ENCODE data around the gene PRSS27.
A peak's percentile ranks its signal among the peaks of the same experiment; 100 is the strongest.
"Not testable (repeated sequence)": the region's sequence is repeated elsewhere in the genome, so short reads cannot be mapped to it uniquely, and the experiment has no call there.

Gene PRSS27

GRCh38 chr16:2721634-2722173 is 1.7 kb upstream of the PRSS27 start:
- peak overlapping the region; percentile 27 for H2BK5ac ChIP-seq (ENCODE audit: low read depth, low read length, poor library complexity)
- not testable (repeated sequence) for H3K36me3 ChIP-seq (ENCODE audit: control insufficient read depth in 1 of 2, insufficient read depth in 2 of 2, low read length in 2 of 2); H3K27ac ChIP-seq (ENCODE audit: low read depth, low read length); H3K14ac ChIP-seq (ENCODE audit: low read length); H2AK5ac ChIP-seq (ENCODE audit: low read length); H3K4ac ChIP-seq (ENCODE audit: low read depth, low read length); H4K91ac ChIP-seq (ENCODE audit: low read depth, low read length); H3K18ac ChIP-seq (ENCODE audit: low read length); H3K79me2 ChIP-seq (ENCODE audit: control insufficient read depth, insufficient read depth, low read length, poor library complexity); H3K9me3 ChIP-seq (ENCODE audit: insufficient read depth, low read depth, low read length); H3K9ac ChIP-seq (ENCODE audit: low read length); H2BK12ac ChIP-seq (ENCODE audit: low read length); H4K12ac ChIP-seq (ENCODE audit: low read depth, low read length); H3K27me3 ChIP-seq (ENCODE audit: insufficient read depth, low read length); H2BK120ac ChIP-seq (ENCODE audit: insufficient read depth, low read length, poor library complexity); H3K79me1 ChIP-seq (ENCODE audit: low read length); H2AFZ ChIP-seq (ENCODE audit: insufficient read depth, low read length, poor library complexity); H3K23ac ChIP-seq (ENCODE audit: low read length)
- peak overlapping the region; percentile 29 for H4K8ac ChIP-seq (ENCODE audit: low read depth, low read length)
- peaks cover 11% of the 10 kb centered on the region in 2 experiments for H3K4me1 ChIP-seq (ENCODE audit: control insufficient read depth in 1 of 2, insufficient read depth in 2 of 2, low read length in 2 of 2)
- H3K4me3 ChIP-seq (ENCODE audit: low read depth, low read length) = peak overlapping the region; percentile 71
- DNase-seq = peak in 1 of 2 donors; percentile 7
- H3K4me2 ChIP-seq (ENCODE audit: low read length) = peak overlapping the region; percentile 26
- no CpG with 5 or more reads among the region's 14 CpGs for WGBS (ENCODE audit: extremely low coverage, insufficient coverage, insufficient read length)

- Histone ChIP-seq H2BK120ac (ENCODE audit: insufficient read depth, low read length, poor library complexity) (peak overlapping the region; percentile 60), H2AK5ac (ENCODE audit: low read length) (no peak overlapping the region), H3K27ac (ENCODE audit: low read depth, low read length) (peak overlapping the region; percentile 60), H3K79me1 (ENCODE audit: low read length) (no peaks in the 10 kb centered on the region), H2AFZ (ENCODE audit: insufficient read depth, low read length, poor library complexity) (peak overlapping the region; percentile 94), H4K8ac (ENCODE audit: low read depth, low read length) (peak overlapping the region; percentile 93), H3K4me3 (ENCODE audit: low read depth, low read length) (peak overlapping the region; percentile 71), H3K36me3 (ENCODE audit: control insufficient read depth in 1 of 2, insufficient read depth in 2 of 2, low read length in 2 of 2) (no peaks in the 10 kb centered on the region), H3K4ac (ENCODE audit: low read depth, low read length) (peak overlapping the region; percentile 21), H3K4me1 (ENCODE audit: control insufficient read depth in 1 of 2, insufficient read depth in 2 of 2, low read length in 2 of 2) (peaks cover 11% of the 10 kb centered on the region in 2 experiments), H3K79me2 (ENCODE audit: control insufficient read depth, insufficient read depth, low read length, poor library complexity) (peaks cover 2% of the 10 kb centered on the region), H3K18ac (ENCODE audit: low read length) (peak overlapping the region; percentile 84), H2BK12ac (ENCODE audit: low read length) (no peak overlapping the region), H4K12ac (ENCODE audit: low read depth, low read length) (peak overlapping the region; percentile 91), H4K91ac (ENCODE audit: low read depth, low read length) (peak overlapping the region; percentile 82), H3K27me3 (ENCODE audit: insufficient read depth, low read length) (no peaks in the 10 kb centered on the region), H3K9me3 (ENCODE audit: insufficient read depth, low read depth, low read length) (no peaks in the 10 kb centered on the region), H3K23ac (ENCODE audit: low read length) (no peak overlapping the region), H3K4me2 (ENCODE audit: low read length) (peak overlapping the region; percentile 84), H3K9ac (ENCODE audit: low read length) (peak overlapping the region; percentile 10), H2BK5ac (ENCODE audit: low read depth, low read length, poor library complexity) (peak overlapping the region; percentile 67), H3K14ac (ENCODE audit: low read length) (peak overlapping the region; percentile 64)
- WGBS (ENCODE audit: extremely low coverage, insufficient coverage, insufficient read length) = no CpG with 5 or more reads among the region's 99 CpGs
- DNase-seq = peak; percentile 68 to 77
Observed at GRCh38 chr16:2720719-2721633, 952 bp upstream of the PRSS27 start.

GRCh38 chr16:2719328-2720063 is 528 bp downstream of the PRSS27 start:
- Histone ChIP-seq H3K36me3 (ENCODE audit: control insufficient read depth in 1 of 2, insufficient read depth in 2 of 2, low read length in 2 of 2) (no peaks in the 10 kb centered on the region), H4K8ac (ENCODE audit: low read depth, low read length) (peak overlapping the region; percentile 30), H2BK12ac (ENCODE audit: low read length) (no peak overlapping the region), H3K14ac (ENCODE audit: low read length) (no peak overlapping the region), H3K9me3 (ENCODE audit: insufficient read depth, low read depth, low read length) (no peaks in the 10 kb centered on the region), H4K12ac (ENCODE audit: low read depth, low read length) (no peak overlapping the region), H3K4me2 (ENCODE audit: low read length) (peak overlapping the region; percentile 25), H2AK5ac (ENCODE audit: low read length) (no peak overlapping the region), H3K4me3 (ENCODE audit: low read depth, low read length) (no peak overlapping the region), H4K91ac (ENCODE audit: low read depth, low read length) (no peak overlapping the region), H3K23ac (ENCODE audit: low read length) (no peak overlapping the region), H3K9ac (ENCODE audit: low read length) (no peak overlapping the region), H2BK120ac (ENCODE audit: insufficient read depth, low read length, poor library complexity) (no peak overlapping the region), H3K27ac (ENCODE audit: low read depth, low read length) (no peak overlapping the region), H3K4ac (ENCODE audit: low read depth, low read length) (no peak overlapping the region), H3K79me1 (ENCODE audit: low read length) (no peaks in the 10 kb centered on the region), H3K27me3 (ENCODE audit: insufficient read depth, low read length) (no peaks in the 10 kb centered on the region), H3K18ac (ENCODE audit: low read length) (no peak overlapping the region), H3K79me2 (ENCODE audit: control insufficient read depth, insufficient read depth, low read length, poor library complexity) (peaks cover 2% of the 10 kb centered on the region), H2AFZ (ENCODE audit: insufficient read depth, low read length, poor library complexity) (no peak overlapping the region), H3K4me1 (ENCODE audit: control insufficient read depth in 1 of 2, insufficient read depth in 2 of 2, low read length in 2 of 2) (peaks cover 11% of the 10 kb centered on the region in 2 experiments), H2BK5ac (ENCODE audit: low read depth, low read length, poor library complexity) (no peak overlapping the region)
- WGBS (ENCODE audit: extremely low coverage, insufficient coverage, insufficient read length) = no CpG with 5 or more reads among the region's 16 CpGs
- DNase-seq = peak; percentile 57 to 77

GRCh38 chr16:2717383-2718263 is 2.4 kb downstream of the PRSS27 start:
- no peak overlapping the region for H2AFZ ChIP-seq (ENCODE audit: insufficient read depth, low read length, poor library complexity)
- H2BK5ac ChIP-seq (ENCODE audit: low read depth, low read length, poor library complexity) = no peak overlapping the region
- WGBS (ENCODE audit: extremely low coverage, insufficient coverage, insufficient read length) = no CpG with 5 or more reads among the region's 21 CpGs

More at GRCh38 chr16:2717383-2718263, 2.4 kb downstream of the PRSS27 start:
- Histone ChIP-seq H2BK12ac (ENCODE audit: low read length) (no peak overlapping the region), H4K8ac (ENCODE audit: low read depth, low read length) (no peak overlapping the region), H2BK120ac (ENCODE audit: insufficient read depth, low read length, poor library complexity) (no peak overlapping the region), H3K14ac (ENCODE audit: low read length) (no peak overlapping the region), H3K4me3 (ENCODE audit: low read depth, low read length) (no peak overlapping the region), H4K12ac (ENCODE audit: low read depth, low read length) (no peak overlapping the region), H3K23ac (ENCODE audit: low read length) (no peak overlapping the region), H3K18ac (ENCODE audit: low read length) (no peak overlapping the region), H2AK5ac (ENCODE audit: low read length) (no peak overlapping the region), H3K4me1 (ENCODE audit: control insufficient read depth in 1 of 2, insufficient read depth in 2 of 2, low read length in 2 of 2) (peaks cover 11% of the 10 kb centered on the region in 2 experiments), H4K91ac (ENCODE audit: low read depth, low read length) (no peak overlapping the region), H3K79me2 (ENCODE audit: control insufficient read depth, insufficient read depth, low read length, poor library complexity) (peaks cover 2% of the 10 kb centered on the region), H3K36me3 (ENCODE audit: control insufficient read depth in 1 of 2, insufficient read depth in 2 of 2, low read length in 2 of 2) (no peaks in the 10 kb centered on the region), H3K4me2 (ENCODE audit: low read length) (no peak overlapping the region), H3K27ac (ENCODE audit: low read depth, low read length) (no peak overlapping the region), H3K27me3 (ENCODE audit: insufficient read depth, low read length) (no peaks in the 10 kb centered on the region), H3K9ac (ENCODE audit: low read length) (no peak overlapping the region), H3K4ac (ENCODE audit: low read depth, low read length) (no peak overlapping the region), H3K79me1 (ENCODE audit: low read length) (no peaks in the 10 kb centered on the region), H3K9me3 (ENCODE audit: insufficient read depth, low read depth, low read length) (no peaks in the 10 kb centered on the region)
- DNase-seq = no peak

Measured in trophoblast cell (in vitro differentiated cells and primary cell).